GM21360 (cell line): ENCODE data around the gene SPATS2L.

Experiments
- ATAC-seq: cut with Tn5 transposase; IDR thresholded peaks from one replicate; pipeline ENCODE4 v1.9.1; 2021; ENCODE audit warnings: mild to moderate bottlenecking, moderate library complexity; ENCODE audit not compliant: unreplicated experiment

The SPATS2L gene

GRCh38 chr2:200461846-200462710, 155.6 kb downstream of the SPATS2L start:
- no peak for ATAC-seq

GRCh38 chr2:200463452-200463851, 157.0 kb downstream of the SPATS2L start:
- no peak for ATAC-seq

- ATAC-seq = no peak
Observed at GRCh38 chr2:200466425-200467418, 160.2 kb downstream of the SPATS2L start.

- no peak for ATAC-seq
Observed at GRCh38 chr2:200467806-200468681, 161.6 kb downstream of the SPATS2L start.

GRCh38 chr2:200469708-200470211, 163.3 kb downstream of the SPATS2L start:
- no peak for ATAC-seq

GRCh38 chr2:200470230-200470629, 163.7 kb downstream of the SPATS2L start:
- no peak for ATAC-seq

- ATAC-seq = peak; percentile 75
Observed at GRCh38 chr2:200471324-200471848, 164.9 kb downstream of the SPATS2L start.

- peak; percentile 15 for ATAC-seq
Observed at GRCh38 chr2:200471928-200472645, 165.6 kb downstream of the SPATS2L start.

- no peak for ATAC-seq
Observed at GRCh38 chr2:200472853-200473464, 166.5 kb downstream of the SPATS2L start.

GRCh38 chr2:200475795-200476194, 169.3 kb downstream of the SPATS2L start:
- ATAC-seq = no peak

GRCh38 chr2:200476836-200477235, 170.3 kb downstream of the SPATS2L start:
- ATAC-seq = no peak

- no peak for ATAC-seq
Observed at GRCh38 chr2:200477667-200478131, 171.2 kb downstream of the SPATS2L start.

- no peak for ATAC-seq
Observed at GRCh38 chr2:200479692-200480265, 173.3 kb downstream of the SPATS2L start.

- ATAC-seq = no peak
Observed at GRCh38 chr2:200482194-200482593, 175.7 kb downstream of the SPATS2L start.

- peak; percentile 59 for ATAC-seq
Observed at GRCh38 chr2:200483729-200484198, 177.3 kb downstream of the SPATS2L start.

- no peak for ATAC-seq
Observed at GRCh38 chr2:200484934-200485333, 178.4 kb downstream of the SPATS2L start.

- ATAC-seq = no peak
Observed at GRCh38 chr2:200486529-200486928, 180.0 kb downstream of the SPATS2L start.

- ATAC-seq = no peak
Observed at GRCh38 chr2:200488169-200488568, 181.7 kb downstream of the SPATS2L start.
